Esophagus muscularis mucosa (tissue), 4 donors: ENCODE results near the gene PLEKHH2.

Source experiments
- CTCF ChIP-seq, 3 experiments: fragments of 200-600 bp in 2 of 3; fragments of 450-650 bp in 1 of 3; sonication (generic) in 2 of 3; IDR thresholded peaks; one replicate each; pipeline ENCODE4 v1.5.1; 2017 to 2019; ENCODE audit warnings: antibody characterized with exemption in 3 of 3, mild to moderate bottlenecking in 2 of 3, moderate library complexity in 1 of 3
- EP300 ChIP-seq: sonication (generic); formaldehyde crosslinking; IDR thresholded peaks from one replicate; pipeline ENCODE4 v1.6.1; 2017; ENCODE audit warnings: antibody characterized with exemption
- POLR2A ChIP-seq: fragments of 450-650 bp; IDR thresholded peaks from one replicate; pipeline ENCODE4 v1.6.1; 2017; ENCODE audit warnings: antibody characterized with exemption, moderate library complexity, mild to moderate bottlenecking, low read depth

- TF ChIP-seq CTCF (IDR thresholded peaks at IDR 0.05) (no peak), EP300 (no peak), POLR2A (no peak)
Measured at GRCh38 chr2:43762286-43762685, 125.2 kb downstream of the PLEKHH2 start.
